HG03565 (cell line): ENCODE results near the gene EEFSEC.

Experiments used
- ATAC-seq: cut with Tn5 transposase; IDR thresholded peaks from one replicate; pipeline ENCODE4 v1.9.1; 2021; ENCODE audit warnings: mild to moderate bottlenecking, moderate library complexity; ENCODE audit not compliant: unreplicated experiment

Gene EEFSEC

DNA sequence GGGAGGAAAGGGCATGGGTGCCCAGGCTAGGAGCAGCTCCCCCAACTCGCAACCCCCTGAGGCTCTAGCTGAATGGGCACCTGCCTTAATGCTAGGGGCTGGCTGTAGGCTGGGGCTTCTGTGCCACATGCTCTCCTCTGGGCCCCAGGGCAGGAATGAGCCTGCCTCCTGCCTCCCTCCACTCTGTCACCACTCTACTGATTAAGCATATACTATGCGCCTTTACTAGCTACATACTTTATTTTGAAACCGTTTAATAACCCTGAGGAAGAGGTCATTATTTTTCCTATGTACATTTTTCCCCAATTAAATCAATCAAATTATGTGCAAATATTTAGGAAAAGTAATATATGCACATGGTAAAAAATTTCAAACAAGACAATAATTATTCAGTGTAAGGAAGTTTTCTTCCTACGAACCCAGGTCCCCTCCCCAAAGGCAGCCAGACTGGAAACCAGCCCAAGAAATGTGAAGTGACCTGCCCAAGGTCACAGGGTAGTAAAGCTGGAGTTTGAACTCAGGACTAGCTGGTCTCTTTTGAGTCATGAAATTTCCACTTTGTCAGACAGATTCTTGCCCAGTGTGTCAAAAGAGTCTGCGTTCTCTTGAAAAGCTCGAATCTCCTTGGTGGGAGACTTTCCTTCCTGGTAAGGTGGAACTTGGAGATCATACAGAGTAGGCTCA lies 190.9 kb downstream of the EEFSEC start:
- no peak for ATAC-seq

- ATAC-seq: no peak
These were observed 191.9 kb downstream of the EEFSEC start for GRCh38 chr3:128345196-128345595.

DNA sequence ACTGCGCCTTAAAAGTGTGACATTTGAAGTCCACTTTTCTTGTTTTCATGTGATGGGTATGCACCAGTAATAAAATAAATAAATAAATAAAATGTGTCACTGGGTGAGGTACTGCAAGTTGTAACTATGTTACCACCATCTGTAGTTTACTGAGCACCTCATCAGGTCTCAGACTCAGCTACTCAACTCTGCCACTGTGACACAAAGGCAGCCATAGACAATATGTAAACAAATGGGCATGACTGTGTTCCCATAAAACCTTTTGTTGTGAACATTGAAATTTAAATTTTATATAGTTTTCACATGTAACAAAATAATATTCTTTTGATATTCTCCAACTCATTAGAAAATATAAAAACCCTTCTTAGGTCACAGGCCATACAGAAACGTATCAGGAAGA lies 193.3 kb downstream of the EEFSEC start:
- ATAC-seq: no peak

GRCh38 chr3:128347282-128347681 lies 194.0 kb downstream of the EEFSEC start:
- no peak for ATAC-seq

- no peak for ATAC-seq
These were observed 194.8 kb downstream of the EEFSEC start for GRCh38 chr3:128348075-128348474.

- no peak for ATAC-seq
These were observed 195.7 kb downstream of the EEFSEC start for GRCh38 chr3:128348805-128349531.

DNA sequence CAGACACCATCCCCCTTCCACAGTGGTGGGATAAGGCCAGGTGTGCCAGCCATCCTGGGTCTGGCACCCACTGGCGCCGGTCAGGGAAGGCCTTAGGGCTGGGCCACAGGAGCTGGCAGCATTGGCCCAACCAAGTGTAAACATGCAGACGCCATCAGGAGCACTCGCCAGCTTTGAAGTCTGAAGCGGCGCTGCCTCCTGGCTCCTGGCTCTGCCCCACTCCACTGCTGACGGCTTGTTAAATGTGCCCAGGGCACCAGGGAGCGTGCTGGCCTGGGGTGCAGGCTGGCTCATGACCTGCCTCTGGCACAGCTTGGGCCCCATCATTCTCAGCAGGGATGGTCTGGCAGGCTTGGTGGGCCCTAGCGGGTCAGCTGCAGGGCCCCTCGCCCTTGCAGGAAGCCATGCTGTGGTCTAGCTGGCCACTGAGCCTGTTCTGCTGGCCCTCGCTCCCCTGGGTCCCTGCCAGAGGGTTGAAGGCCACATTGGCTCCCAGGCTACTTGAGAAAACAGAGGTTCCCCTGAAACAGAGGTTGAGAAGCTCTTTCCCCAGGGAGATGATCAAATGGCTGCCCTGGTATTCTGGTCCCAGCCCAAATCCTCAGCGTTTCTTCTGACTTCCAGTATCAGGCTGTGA lies 196.8 kb downstream of the EEFSEC start:
- no peak for ATAC-seq

- ATAC-seq: no peak
These were observed 198.3 kb downstream of the EEFSEC start for GRCh38 chr3:128351546-128351945.

DNA sequence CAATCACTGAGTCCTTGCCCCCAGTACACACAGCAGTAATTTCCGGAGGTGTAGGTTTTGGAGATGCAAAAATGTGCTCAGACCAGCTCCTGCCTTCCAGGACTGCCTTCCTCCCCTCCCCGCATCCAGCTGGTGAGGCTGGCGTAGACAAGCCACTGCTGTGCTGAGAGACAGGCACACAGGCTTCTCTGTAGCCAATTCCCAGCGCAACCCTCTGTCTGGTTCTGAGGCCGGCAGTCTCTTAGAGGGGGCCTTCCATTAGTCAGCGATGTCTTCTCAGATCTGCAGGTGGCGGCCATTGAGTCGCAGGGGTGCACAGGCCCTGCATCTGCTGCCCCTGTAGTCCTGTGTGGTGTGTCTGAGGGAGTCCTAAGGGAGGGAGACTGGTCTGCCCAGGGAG lies 199.0 kb downstream of the EEFSEC start:
- ATAC-seq: no peak

GRCh38 chr3:128353361-128353965 lies 200.2 kb downstream of the EEFSEC start:
- no peak for ATAC-seq

DNA sequence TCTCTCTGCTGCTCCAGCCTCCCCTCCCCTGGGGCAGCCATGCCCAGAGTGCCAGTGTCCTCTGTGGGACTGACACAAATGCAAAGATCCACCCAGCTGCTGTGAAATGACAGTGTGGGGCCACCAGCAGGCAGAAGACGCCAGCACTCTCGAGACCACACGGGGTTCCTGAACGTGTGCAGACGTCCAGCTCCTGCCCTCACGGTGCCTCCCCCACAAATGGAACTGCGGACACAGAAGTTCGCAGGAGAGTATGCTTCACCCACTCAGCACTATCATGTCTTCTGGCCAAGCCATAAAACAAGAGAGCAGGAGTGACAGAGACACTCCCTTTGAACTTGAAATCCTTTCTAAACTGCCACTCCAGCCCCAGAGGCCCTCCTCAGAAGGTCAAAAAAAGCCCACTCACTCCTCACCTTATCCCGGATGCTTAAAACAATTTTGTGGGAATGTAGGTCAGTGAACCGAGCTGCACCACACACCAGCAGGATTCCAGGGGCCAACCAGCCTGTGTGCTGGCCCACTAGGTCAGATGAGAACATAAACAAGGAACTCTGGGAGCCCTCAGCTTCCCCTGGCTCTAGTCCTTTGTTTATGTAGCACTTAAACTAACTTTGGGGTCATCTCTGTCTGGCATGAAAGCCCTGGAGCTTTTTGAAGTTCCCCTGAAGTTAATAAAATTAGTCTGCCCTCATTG lies 200.9 kb downstream of the EEFSEC start:
- no peak for ATAC-seq

GRCh38 chr3:128354788-128355542 lies 201.7 kb downstream of the EEFSEC start:
- no peak for ATAC-seq

DNA sequence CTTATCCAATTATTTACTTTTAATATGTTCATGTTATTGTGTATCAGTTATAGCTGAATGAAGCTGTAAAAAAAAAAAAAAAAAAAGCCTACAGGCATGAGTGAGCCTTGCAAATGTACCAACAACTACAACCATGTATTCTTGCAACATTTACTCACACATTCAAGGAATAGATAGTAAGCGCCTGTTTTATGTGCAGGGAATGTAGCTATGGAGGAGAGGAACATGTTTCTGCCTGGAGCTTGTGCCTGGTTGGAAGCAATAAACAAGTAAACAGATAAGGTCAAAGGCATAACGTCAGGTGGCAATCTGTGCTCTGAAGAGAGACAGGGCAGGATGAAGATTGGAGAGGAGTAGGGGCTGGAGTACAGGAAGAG lies 202.2 kb downstream of the EEFSEC start:
- no peak for ATAC-seq

- no peak for ATAC-seq
These were observed 203.5 kb downstream of the EEFSEC start for GRCh38 chr3:128356822-128357221.

GRCh38 chr3:128357538-128357937 lies 204.3 kb downstream of the EEFSEC start:
- no peak for ATAC-seq

- no peak for ATAC-seq
These were observed 205.0 kb downstream of the EEFSEC start for GRCh38 chr3:128358156-128358895.

DNA sequence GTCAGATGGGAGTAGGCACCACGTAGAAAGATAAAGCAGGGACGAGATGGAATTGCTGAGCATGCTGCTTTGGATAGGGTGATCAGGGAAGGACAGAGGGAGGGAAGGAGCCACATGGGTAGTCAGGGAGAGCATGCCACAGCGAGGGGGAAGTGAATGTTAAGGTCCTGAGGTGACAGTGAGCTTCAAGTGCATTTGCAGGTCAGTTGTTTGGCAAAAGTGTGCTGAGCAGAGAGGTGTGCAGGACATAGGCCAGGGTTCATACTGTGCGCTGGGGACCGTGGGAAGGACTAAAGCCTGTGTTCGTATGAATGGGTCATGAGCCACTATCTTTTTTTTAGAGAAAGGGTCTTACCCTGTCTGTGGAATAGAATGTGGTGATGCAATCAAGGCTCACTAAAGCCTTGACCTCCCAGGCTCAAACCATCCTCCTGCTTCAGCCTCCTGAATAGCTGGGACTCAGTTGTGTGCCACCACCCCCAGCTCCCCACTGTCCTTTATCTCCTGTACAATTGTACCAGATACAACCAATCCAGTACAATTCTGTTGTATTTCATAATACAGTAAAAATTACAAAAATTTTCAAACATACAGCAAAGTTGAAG lies 205.9 kb downstream of the EEFSEC start:
- ATAC-seq: no peak

DNA sequence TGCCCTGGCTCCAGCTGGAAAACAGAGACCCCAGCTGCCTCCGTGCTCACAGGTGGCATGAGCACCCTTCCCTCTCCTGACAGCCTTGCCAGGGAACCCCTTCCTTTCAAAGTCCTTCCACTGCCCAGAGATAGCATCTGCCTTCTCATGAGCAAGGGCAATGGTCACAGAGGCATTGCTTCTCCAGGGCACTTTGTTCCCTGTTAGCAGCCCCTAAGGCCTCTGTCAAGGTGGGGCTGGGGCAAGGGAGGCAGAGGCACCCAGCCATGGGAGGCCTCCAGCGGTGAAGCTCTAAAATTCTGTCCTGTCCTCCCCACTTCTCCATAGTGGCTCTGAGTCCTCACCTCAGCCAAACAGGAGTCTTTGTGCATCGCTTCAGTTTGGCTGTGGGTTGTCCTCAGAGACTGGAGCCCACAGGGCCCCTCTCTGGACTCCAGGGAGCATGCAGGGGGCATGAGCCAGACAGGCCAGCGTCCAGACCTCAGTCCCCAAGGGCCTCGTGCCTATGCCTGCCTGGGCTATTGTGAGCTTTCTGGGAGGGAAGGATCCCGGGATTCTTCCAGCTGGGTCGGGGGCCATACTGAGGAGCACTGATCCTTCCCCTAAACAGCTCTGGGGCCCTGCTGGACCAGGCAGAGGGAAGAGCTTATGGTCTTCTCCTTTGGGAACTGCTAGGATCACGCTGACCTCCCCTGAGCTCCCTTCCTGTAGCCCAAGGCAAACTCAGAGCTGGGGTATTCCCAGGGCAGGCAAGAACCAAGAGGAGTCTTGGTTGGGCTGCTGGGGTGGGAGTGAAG lies 206.8 kb downstream of the EEFSEC start:
- ATAC-seq: no peak
